ENCODE results near the gene NASP. TPM values are rescaled to one million over a fixed set of nuclear protein-coding genes. Genes with fewer than 3 reads are reported as not detected.

NASP gene
- total and polyA plus RNA-seq, 9 donors, result 60.4 to 122 (median 83.0) TPM

DNA sequence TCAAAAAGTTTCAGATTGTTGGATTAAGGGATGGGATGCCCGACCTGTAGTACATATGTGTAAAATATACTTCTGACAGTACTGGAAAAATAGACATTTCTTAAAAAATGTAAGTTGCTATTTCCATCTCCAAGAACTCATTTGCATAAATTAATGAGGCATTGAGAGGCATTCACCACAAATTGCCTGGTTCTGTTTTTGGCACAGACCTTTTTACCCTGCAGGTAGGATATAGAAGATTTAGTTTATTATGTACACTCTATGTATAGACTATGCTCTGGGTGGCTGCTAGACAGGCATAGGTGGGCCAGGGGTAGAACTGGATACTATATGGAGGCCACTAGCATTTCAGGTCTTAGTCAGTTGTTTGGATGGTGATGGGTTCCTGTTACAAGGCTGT is 32.0 kb downstream of the NASP start:
- TF ChIP-seq, protein P1, sequence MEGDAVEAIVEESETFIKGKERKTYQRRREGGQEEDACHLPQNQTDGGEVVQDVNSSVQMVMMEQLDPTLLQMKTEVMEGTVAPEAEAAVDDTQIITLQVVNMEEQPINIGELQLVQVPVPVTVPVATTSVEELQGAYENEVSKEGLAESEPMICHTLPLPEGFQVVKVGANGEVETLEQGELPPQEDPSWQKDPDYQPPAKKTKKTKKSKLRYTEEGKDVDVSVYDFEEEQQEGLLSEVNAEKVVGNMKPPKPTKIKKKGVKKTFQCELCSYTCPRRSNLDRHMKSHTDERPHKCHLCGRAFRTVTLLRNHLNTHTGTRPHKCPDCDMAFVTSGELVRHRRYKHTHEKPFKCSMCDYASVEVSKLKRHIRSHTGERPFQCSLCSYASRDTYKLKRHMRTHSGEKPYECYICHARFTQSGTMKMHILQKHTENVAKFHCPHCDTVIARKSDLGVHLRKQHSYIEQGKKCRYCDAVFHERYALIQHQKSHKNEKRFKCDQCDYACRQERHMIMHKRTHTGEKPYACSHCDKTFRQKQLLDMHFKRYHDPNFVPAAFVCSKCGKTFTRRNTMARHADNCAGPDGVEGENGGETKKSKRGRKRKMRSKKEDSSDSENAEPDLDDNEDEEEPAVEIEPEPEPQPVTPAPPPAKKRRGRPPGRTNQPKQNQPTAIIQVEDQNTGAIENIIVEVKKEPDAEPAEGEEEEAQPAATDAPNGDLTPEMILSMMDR (IDR thresholded peaks at IDR 0.05), result no peak
- TF ChIP-seq EP300 (IDR thresholded peaks at IDR 0.05) (no peak), POLR2A (IDR thresholded peaks at IDR 0.05) (no peak)
- Histone ChIP-seq H3K36me3 (no peaks in the 10 kb centered on the region), H3K4me3 (no peak overlapping the region), H3K27ac (no peak overlapping the region), H3K27me3 (no peaks in the 10 kb centered on the region), H3K9me3 (no peaks in the 10 kb centered on the region), H3K4me1 (ENCODE audit: insufficient read depth) (no peaks in the 10 kb centered on the region)
- intact Hi-C loops (cut with DNase I), result no loop called here
- no peak for DNase-seq
- WGBS, 3 donors, result 83 to 97% (median 92%) methylated on average over 1 of the region's 1 CpG

DNA sequence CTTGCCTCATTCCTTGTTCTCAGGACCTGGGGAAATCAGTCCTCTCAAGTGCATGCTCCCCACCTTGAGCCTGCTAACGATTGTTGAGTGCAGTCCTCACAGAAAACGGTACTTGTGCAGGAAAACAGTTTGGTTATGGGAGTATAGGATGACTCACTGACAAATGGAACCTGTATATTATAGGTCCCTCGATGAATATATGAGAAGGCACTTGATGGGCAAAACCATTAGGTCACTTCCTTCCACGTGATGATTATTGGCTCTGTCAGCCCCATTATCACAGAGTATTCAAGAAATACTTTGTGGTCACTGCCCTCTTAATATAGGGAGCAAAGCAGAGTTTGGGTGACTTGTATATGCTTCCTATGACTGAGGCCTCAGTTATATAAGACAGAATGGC is 33.8 kb downstream of the NASP start:
- no peaks in the 10 kb centered on the region for H3K9me3 ChIP-seq
- no peaks in the 10 kb centered on the region for H3K4me1 ChIP-seq (ENCODE audit: insufficient read depth)
- H3K27ac ChIP-seq, result no peak overlapping the region
- 77 to 80% (median 80%) methylated on average over 4 of the region's 4 CpGs for WGBS, 3 donors
- no peaks in the 10 kb centered on the region for H3K27me3 ChIP-seq
- TF ChIP-seq EP300 (IDR thresholded peaks at IDR 0.05) (no peak), POLR2A (IDR thresholded peaks at IDR 0.05) (no peak)
- TF ChIP-seq, protein P1 (IDR thresholded peaks at IDR 0.05), result no peak
- intact Hi-C loops (cut with DNase I), result no loop called here
- no peaks in the 10 kb centered on the region for H3K36me3 ChIP-seq
- H3K4me3 ChIP-seq, result no peak overlapping the region
- DNase-seq, result no peak

DNA sequence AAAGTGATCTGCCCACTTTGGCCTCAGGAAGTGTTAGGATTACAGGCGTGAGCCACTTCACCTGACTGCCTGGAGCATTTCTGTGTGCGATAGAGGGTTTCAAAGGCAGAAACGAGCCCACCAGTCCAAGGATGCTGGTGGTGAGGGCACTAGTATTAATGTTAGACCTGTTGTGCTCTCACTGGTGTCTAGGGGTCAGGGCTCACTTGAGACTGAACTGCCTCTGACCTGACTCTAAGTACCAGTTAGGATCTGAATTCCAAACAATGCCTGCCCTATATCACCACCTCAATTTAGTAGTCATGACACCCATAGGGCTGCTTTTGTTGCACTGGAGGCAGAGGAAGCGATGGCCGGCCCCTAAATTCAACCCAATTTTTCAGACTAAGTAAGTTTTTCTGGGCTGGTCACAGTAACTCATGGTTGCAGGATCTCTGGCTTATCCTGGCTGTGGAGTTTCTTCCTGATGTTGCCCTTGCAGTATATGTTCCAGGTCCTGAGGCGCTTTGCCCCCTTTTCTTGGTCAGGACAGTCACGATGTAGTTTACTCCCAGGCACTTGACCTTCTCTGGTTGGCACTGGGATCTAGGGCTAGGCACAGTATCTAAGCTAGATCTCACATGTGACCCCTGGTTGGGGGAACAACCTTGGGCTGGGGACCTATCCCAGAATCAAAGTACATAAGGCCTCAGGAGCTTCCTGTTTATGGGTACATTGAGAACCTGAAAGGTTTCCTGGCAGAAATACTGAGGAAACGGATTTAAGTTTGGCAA is 35.5 kb downstream of the NASP start:
- Histone ChIP-seq H3K36me3 (no peaks in the 10 kb centered on the region), H3K9me3 (no peaks in the 10 kb centered on the region), H3K4me1 (ENCODE audit: insufficient read depth) (no peaks in the 10 kb centered on the region), H3K4me3 (no peak overlapping the region), H3K27me3 (no peaks in the 10 kb centered on the region), H3K27ac (no peak overlapping the region)
- no peak for DNase-seq
- intact Hi-C loops (cut with DNase I), result no loop called here
- WGBS, 3 donors, result 63 to 75% (median 73%) methylated on average over 8 of the region's 8 CpGs
- TF ChIP-seq POLR2A (IDR thresholded peaks at IDR 0.05), result no peak
- no peak for TF ChIP-seq EP300 (IDR thresholded peaks at IDR 0.05)
- TF ChIP-seq, protein P1 (IDR thresholded peaks at IDR 0.05), result no peak

DNA sequence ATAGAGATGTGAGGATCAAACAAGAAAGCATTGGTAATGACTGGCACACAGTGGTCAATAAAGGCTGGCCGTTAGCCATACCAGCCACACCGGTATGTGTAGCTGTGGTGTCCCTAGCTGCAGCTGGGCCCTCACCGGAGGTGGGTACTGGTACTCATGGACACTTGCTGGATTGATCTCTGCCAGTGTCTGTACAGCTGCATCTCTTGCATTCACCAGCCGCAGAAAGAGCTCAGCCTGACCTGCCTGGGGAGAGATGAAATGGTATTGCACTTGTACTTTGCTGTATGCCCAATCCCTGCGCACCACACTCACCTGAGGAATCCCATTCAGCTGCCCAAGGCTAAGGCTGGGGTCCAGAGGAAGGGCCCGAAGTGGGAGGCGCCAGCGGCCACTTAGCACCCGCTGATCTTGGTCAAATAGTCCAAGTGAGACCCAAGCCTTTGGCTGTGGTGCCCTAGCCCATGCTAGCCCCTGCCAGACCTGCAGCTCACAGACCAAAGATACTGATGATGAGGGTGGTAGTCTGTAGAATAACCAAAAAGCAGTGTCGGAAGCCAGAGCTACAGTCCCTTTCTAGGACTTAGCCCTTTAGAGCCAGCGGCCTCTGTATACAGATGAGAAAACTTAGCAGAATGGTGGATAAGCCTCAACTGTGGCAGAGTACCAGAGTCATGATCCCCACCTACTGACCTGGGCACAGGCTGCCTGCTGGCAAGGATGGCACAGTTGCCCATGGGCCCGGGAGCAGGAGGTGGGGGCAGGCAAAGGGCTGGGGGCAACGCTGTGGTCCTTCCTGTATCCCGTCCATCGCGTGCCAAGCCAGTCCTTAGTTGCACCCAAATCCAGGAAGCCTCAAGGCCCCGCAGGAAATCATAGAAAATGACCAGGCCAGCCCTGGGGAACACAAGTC is 37.0 kb downstream of the NASP start:
- H3K36me3 ChIP-seq, result no peaks in the 10 kb centered on the region
- WGBS, 3 donors, result 83 to 93% (median 86%) methylated on average over 16 to 17 of the region's 17 CpGs
- intact Hi-C loops (cut with DNase I), result no loop called here

More for the DNA sequence above, 37.0 kb downstream of the NASP start:
- no peaks in the 10 kb centered on the region for H3K9me3 ChIP-seq
- no peak for DNase-seq
- H3K4me3 ChIP-seq, result no peak overlapping the region
- H3K27ac ChIP-seq, result no peak overlapping the region
- TF ChIP-seq EP300 (IDR thresholded peaks at IDR 0.05), result no peak
- TF ChIP-seq, protein P1 (IDR thresholded peaks at IDR 0.05), result no peak
- TF ChIP-seq POLR2A (IDR thresholded peaks at IDR 0.05), result no peak
- H3K4me1 ChIP-seq (ENCODE audit: insufficient read depth), result no peaks in the 10 kb centered on the region
- no peaks in the 10 kb centered on the region for H3K27me3 ChIP-seq

Measured in ovary (tissue), 9 donors.